HG03565 (cell line): ENCODE measurements around the gene LRCH1.
A peak's percentile ranks its signal among the peaks of the same experiment; 100 is the strongest.

Source experiments
- ATAC-seq: cut with Tn5 transposase; IDR thresholded peaks from one replicate; pipeline ENCODE4 v1.9.1; 2021; ENCODE audit warnings: mild to moderate bottlenecking, moderate library complexity; ENCODE audit not compliant: unreplicated experiment

LRCH1 gene

DNA sequence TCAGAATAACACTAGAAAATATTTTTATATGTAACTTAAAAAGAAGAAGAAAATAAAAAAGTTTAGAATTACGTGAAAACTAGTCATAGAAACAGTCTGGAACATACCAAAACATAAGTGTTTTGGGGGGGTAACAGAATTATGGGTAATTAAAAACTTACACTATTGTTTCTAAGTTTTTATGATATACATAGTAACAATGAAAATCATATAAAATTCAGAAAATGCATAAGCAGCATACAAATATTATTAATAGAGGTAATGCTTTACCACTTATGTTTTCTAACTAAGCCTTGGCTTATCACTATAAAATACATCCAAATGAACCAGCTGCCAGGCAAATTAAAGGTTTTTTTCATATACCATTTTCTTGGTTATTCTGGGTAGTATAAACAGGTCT, 229.1 kb downstream of the LRCH1 start:
- ATAC-seq = no peak

DNA sequence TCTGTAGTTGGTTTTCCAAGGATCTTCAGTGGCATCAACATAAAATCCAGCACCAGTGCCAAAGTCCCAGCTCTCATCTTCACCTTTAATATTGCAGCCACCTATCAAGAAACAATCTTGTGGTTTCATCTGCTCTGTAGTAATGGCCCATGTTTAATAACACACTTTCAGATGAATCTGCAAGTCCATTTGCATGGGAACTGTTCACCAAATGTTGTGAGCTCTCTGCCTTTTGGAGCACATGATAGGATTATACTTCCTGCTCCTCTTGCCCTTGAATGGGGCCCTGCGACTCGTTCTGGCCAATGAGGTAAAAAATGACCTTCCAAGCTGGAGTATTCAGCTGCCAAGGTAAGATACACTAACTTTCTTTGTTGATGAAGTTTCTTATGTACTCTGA, 229.7 kb downstream of the LRCH1 start:
- ATAC-seq = no peak

DNA sequence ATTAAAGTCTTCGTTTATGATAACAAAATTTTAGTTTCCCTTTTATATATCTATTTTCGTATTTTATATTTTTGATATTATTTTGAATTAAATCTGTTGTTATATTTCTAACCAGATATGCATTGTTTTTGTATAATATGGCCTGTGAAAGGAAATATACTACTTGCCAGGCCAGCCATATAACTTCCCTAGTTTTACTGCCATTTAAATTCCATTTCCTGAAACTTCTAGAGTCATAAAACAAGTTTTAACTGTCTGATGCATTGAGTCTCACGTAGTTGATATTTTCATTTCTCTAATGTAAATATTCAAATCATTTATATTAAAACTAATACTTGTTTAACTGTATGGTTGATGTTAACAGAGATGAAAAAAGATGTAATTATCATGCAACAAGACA, 230.5 kb downstream of the LRCH1 start:
- ATAC-seq = no peak

DNA sequence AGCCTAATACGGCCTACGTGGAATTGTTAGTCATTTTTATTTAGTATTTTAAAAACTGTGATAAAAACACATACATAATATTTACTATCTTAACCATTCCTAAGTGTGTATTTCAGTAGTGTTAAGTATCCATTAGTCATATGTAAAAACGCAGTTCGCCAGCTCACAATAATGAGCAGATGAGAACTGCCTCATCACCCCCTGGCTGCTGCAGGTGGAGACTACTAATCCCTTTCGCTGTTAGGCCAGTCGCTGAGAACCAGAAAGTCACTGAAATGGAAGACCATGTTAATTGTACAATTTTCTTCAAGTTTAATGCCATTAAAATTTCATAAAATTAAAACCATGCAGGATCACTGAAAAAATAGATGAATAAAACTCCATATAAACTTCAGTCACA, 242.4 kb downstream of the LRCH1 start:
- no peak for ATAC-seq

DNA sequence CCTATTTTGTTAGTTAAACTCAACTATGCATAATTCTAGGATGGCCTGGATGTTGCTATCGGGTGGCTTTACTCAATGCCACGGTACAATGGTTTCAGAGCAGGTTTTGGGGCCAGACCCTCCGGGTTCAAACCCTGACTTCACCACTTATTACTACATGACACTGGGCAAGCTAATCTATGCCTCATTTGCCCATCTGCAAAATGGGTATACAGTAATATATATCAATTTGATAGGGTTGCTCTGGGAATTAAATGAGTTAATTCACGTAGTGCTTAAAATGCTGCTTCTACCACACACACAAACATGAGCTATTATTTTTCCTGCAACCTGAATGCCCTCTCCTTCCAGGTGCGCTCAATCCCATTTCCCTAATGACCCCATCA, 243.2 kb downstream of the LRCH1 start:
- ATAC-seq = no peak

DNA sequence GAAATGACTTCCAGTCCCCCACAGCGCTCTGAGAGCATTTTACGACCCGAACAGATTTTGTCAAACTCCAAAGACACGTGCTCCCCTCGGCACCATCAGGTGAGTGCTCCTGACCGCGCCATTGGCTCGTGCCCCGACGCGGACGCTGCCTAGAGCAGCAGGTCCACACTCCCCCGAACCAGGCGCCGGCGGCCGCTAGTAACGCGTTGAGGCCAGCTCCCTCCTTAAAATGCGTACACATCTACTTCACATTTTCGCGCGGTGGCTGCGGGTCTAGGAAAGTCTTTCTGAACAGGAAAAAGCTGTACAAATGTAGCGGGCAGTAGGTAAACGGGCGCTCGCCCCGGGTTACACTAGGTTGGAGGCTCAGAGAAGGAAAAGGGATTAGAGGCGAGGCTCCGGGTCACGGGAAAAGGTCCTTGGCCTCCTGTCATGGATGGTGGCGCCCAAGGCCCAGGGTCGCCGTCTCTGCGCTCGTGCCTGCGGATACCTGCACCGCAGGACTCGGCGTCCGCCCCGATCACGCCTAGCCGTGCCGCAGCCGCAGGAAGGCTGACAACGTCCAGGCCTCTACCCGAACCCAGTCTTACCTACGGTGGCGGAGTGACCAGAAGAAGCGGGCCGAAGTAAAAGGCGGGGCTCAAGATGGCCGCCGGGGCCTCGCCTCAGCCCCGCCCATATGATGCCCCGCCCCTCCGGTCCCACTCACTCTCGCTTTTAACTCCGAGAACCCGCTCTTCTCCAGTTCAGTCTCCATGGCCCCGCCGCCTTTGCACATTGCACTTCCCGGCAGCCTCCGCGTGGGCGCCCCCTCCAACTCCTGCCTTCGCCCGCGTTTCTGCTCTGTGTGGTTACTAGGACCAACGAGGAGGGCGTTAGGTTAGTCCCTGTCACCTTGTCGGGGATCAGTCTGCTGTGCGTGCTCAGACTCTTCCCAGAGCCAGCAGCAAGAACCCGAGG, 243.8 kb downstream of the LRCH1 start, which contains the start of gene ESD:
Gene ESD (minus strand): TSS at position 647 of the 960 bp plus-strand sequence. CDS start 5,748 bp downstream, outside the sequence.
- ATAC-seq = peak; percentile 82

DNA sequence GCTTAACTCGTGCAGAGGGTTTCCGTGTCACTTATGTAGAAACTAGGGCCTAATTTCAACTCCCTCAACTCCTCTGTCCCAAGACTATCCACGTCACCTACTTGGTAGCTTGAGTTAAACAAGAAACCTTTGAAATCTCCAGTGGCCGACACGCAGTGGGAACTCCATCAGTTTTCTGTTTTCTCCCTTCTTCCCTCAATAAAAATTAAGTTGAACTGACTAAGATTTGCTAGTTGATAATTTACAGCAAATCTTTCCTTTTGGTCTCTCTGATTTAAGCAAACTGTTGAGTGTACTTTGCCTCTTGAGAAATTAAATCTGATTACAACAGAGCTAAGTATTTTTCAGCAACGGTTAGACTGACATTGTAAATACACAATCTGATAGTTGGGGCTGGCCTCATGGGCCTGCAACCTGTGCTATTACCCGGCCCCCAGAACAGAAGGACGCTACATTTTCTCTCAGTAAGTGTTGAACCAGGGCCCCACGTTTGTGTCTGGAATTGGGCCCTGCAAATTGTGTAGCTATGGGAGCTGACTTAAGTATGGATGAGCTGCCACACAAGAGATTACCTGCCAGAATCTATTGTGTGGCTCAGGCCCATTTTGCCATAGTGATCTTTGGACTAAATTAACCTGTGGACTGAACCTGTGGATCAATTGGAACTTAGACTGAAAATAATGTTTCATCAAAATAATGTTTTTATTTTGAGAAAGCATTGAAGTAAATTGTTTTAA, 244.7 kb downstream of the LRCH1 start:
- ATAC-seq = no peak

DNA sequence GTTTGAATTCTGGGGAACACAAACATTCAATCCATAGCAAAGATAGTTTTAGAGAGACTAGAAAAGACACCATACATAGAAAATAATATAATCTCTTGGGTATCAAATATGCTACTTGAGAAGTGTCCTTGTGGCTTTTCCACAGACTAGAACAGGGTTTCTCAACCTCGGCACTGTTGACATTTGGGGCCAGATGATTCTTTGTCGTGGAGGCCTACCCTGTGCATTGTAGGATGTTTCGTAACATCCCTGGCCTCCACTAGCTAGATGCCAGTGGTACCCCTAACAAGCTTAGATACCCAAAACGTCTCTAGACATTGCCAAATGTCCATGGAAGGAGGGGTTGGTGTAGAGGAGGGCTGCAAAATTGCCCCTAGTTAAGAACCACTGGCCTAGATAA, 246.2 kb downstream of the LRCH1 start:
- no peak for ATAC-seq

DNA sequence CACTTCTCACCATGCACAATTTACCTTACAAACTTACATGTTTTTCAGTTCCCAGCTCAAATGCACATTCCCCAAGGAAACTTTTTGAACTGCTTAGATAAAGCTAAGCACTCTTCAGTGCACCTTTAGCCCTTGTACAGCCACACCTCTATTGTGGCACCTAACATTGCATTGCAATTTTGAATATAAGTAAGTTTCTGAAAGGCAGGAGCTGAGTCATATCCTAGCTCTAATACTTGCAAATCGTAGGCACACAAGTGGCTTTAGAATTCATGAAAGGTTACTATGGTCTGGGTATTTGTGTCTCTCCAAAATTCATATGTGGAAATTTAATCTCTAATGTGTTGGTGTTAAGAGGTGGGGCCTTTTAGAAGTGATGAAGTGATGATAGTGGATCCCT, 248.9 kb downstream of the LRCH1 start:
- no peak for ATAC-seq
